ENCODE results near the gene MRPL36. TPM values are rescaled to one million over a fixed set of nuclear protein-coding genes. Genes with fewer than 3 reads are reported as not detected.

MRPL36 gene
- total and polyA plus RNA-seq, 2 donors (not counting 3 experiments of a cell fraction or from before 2014, with no cell fraction given), result 70.3 to 72.7 TPM

DNA sequence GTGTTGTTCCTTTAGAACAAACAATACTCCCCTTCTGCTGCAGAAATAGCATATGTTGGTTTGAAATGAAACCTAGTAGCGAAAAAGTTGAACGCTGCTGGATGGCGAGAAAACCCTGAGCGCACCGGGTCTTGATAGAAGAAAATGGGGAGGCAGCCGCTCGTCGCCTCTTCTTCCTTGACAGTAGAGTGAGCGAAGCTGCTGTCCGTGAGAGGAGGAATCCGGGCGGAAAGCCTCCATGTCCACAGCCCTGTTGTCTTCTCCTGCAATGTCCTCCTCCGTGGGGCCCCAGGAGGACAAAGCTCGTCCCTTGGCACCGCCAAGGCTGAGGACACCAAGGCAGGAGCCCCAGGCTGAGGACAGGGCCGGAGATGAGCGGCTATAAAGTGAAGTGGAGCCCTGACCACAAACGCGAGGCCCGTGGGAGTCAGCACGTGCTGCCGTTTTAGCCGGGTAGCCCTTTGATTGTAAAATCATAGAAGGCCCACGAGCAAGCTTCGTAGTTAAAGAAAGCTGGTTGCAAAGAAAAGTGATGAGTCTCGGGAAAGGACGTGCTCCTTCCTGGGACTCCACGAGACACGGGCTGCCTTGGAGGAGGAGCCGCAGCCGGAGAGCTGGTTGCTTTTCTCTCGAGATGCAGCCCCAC lies 35.6 kb downstream of the MRPL36 start:
- ChIA-PET CTCF (interaction anchor here (0.7 to 4.1 kb wide), 16 partner anchors 10 to 1839 kb away, joined by 3 to 84 read pairs (median 6); partner anchors contain the start of genes MRPL36 and NDUFS6), POLR2A (no interaction called here)
- H3K27ac ChIP-seq (ENCODE audit: insufficient read depth, low read depth, low read length), result no peak overlapping the region
- no peak overlapping the region for H3K4me3 ChIP-seq (replicated peaks in 1 of 3; ENCODE audit: insufficient read depth in 1 of 3, low read depth in 1 of 3, low read length in 3 of 3)
- no peaks in the 10 kb centered on the region for H3K9me3 ChIP-seq (replicated peaks; ENCODE audit: control insufficient read depth, insufficient read depth, low read length)
- no peaks in the 10 kb centered on the region for H3K36me3 ChIP-seq (ENCODE audit: control insufficient read depth in 2 of 2, extremely low read depth in 1 of 2, insufficient read depth in 2 of 2, low read length in 2 of 2)
- H4K20me1 ChIP-seq (replicated peaks; ENCODE audit: control insufficient read depth, extremely low read depth, insufficient read depth, low read length), result no peaks in the 10 kb centered on the region
- no TSS peak for BruUV-seq (replicated peaks)
- DNase-seq (ENCODE audit: low read depth, low spot score) (no peak), FAIRE-seq (no peak)
- no peak overlapping the region for H3K4me2 ChIP-seq (ENCODE audit: insufficient read depth, low read length)
- dilution Hi-C loops (cut with MboI; ENCODE audit: extremely low pct_ligation_motif_present, low sequenced_read_pairs), result no loop called here
- H2AFZ ChIP-seq (ENCODE audit: low read depth, low read length), result no peak overlapping the region
- TF ChIP-seq MAX (IDR thresholded peaks at IDR 0.05; ENCODE audit: insufficient read depth, insufficient read length), result no peak
- TF ChIP-seq EZH2 (IDR thresholded peaks at IDR 0.05; ENCODE audit: borderline replicate concordance, low read depth, low read length, severe bottlenecking), result no peak
- TF ChIP-seq CTCF (IDR thresholded peaks at IDR 0.05; ENCODE audit: extremely low read depth in 1 of 2, insufficient read depth in 1 of 2, low read depth in 1 of 2, low read length in 2 of 2), result no peak
- TF ChIP-seq POLR2A (IDR thresholded peaks at IDR 0.05; ENCODE audit: low read depth, low read length), result no peak
- no peak for TF ChIP-seq GATA2 (IDR thresholded peaks at IDR 0.05; ENCODE audit: insufficient read depth, insufficient read length, low read depth, low read length)
- TF ChIP-seq FOS (IDR thresholded peaks at IDR 0.05; ENCODE audit: borderline replicate concordance, insufficient read depth, low read length), result no peak
- TF ChIP-seq POLR2AphosphoS5 (IDR thresholded peaks at IDR 0.05; ENCODE audit: insufficient read depth, low read depth, low read length), result no peak
- TF ChIP-seq MYC (IDR thresholded peaks at IDR 0.05; ENCODE audit: low read depth, low read length), result no peak
- TF ChIP-seq JUN (IDR thresholded peaks at IDR 0.05; ENCODE audit: borderline replicate concordance, insufficient read depth, insufficient read length, low read depth), result no peak
- H3K4me1 ChIP-seq (ENCODE audit: control insufficient read depth, extremely low read depth, insufficient read depth, low read length), result no peaks in the 10 kb centered on the region
- no peak overlapping the region for H3K9ac ChIP-seq (replicated peaks; ENCODE audit: extremely low read depth, insufficient read depth, low read length)
- intact Hi-C loops (cut with micrococcal nuclease), result loop anchor here (1.0 kb wide), 3 partner anchors 35 to 274 kb away; partner anchors contain the start of gene MRPL36
- no peaks in the 10 kb centered on the region for H3K27me3 ChIP-seq (ENCODE audit: control insufficient read depth in 2 of 2, insufficient read depth in 2 of 2, low read length in 2 of 2)
- no peaks in the 10 kb centered on the region for H3K9me1 ChIP-seq (replicated peaks; ENCODE audit: control insufficient read depth, extremely low read depth, insufficient read depth, low read length)
- no peaks in the 10 kb centered on the region for H3K79me2 ChIP-seq (ENCODE audit: control insufficient read depth, insufficient read depth, low read length)

Measured in endothelial cell of umbilical vein (primary cell).